Adrenal gland (tissue), 12 donors: ENCODE results near the gene VGLL3. TPM values are rescaled to one million over a fixed set of nuclear protein-coding genes. Genes with fewer than 3 reads are reported as not detected.

Experiments
- DNase-seq, 7 donors: peaks; one replicate each; pipeline ENCODE4 v3.0.0-alpha.2; 2019 to 2020
- H3K27ac ChIP-seq, 5 donors: fragments of 200-600 bp; sonication (generic) in 4 of 5; 1 replicate in 3 of 5; 2 replicates in 2 of 5; pipeline versions ENCODE4 v1.5.1 to v1.8.0; 2016 to 2020; ENCODE audit warnings: mild to moderate bottlenecking in 1 of 5
- H3K27me3 ChIP-seq: fragments of 200-600 bp; 2 replicates; pipeline ENCODE4 v1.8.0; 2021
- H3K36me3 ChIP-seq, 2 donors: fragments of 200-600 bp; replicated peaks in 1 of 2; 1 replicate in 1 of 2; 2 replicates in 1 of 2; pipeline versions ENCODE4 v1.5.1 to v1.8.0; 2018 to 2022
- H3K4me1 ChIP-seq, 2 donors: fragments of 200-600 bp; replicated peaks in 1 of 2; 1 replicate in 1 of 2; 2 replicates in 1 of 2; pipeline versions ENCODE4 v1.5.1 to v1.8.0; 2018 to 2021
- H3K4me3 ChIP-seq, 4 donors: fragments of 200-600 bp; sonication (generic) in 3 of 4; one replicate each; pipeline ENCODE4 v1.5.1; 2016 to 2018
- H3K9me3 ChIP-seq, 3 donors: fragments of 200-600 bp; sonication (generic) in 1 of 3; replicated peaks in 1 of 3; 1 replicate in 2 of 3; 2 replicates in 1 of 3; pipeline versions ENCODE4 v1.5.1 to v1.8.0; 2016 to 2021
- POLR2A ChIP-seq, 2 donors: fragments of 450-650 bp; IDR thresholded peaks; one replicate each; pipeline ENCODE4 v1.6.1; 2017; ENCODE audit warnings: antibody characterized with exemption in 2 of 2, mild to moderate bottlenecking in 2 of 2, moderate library complexity in 1 of 2
- WGBS, 4 donors: extraction: QIAGEN DNeasy Blood & Tissue Kit in 2 of 4; methylation state at CpG; one replicate each; pipeline versions ENCODE4 v1.1.5 to v1.1.7; 2013 to 2017; 5-methylcytosine and 5-hydroxymethylcytosine counted together
- intact Hi-C, 2 donors: fragments of 100-400 bp; cut with DNase I; formaldehyde crosslinking; loops; one replicate each; pipeline versions ENCODE4 v1.14.1 to v1.15.0; 2022 to 2023
- polyA plus RNA-seq, 3 donors: library from polyadenylated mRNA; stranded (reverse); fragments of 200-250 nt in 2 of 3; fragments of 350-450 nt in 1 of 3; fragmentation: Illumina TruSeq in 1 of 3; extraction: RNeasy Lipid Tissue Mini Kit (QIAGEN cat#74804) in 1 of 3; gene quantifications; one replicate each; pipeline ENCODE4 v1.2.3, GENCODE V29; 2013 to 2014
- total RNA-seq, 9 donors: library from RNA; depleted of rRNA in 4 of 9; stranded (reverse); fragments of >200 nt in 4 of 9; fragments of 120-200 nt in 1 of 9; fragmentation: NEBNext Ultra II Directional in 1 of 9; extraction: Animal tissue kit (Norgen Biotek cat#: 25700) in 1 of 9; gene quantifications; one replicate each; pipeline versions ENCODE4 v1.1.0 to v1.2.4, GENCODE V29; 2013 to 2023
- TF ChIP-seq, protein P1 (sequence below), 6 experiments: fragments of 450-650 bp in 4 of 6; fragments of 200-600 bp in 2 of 6; sonication (generic) in 1 of 6; IDR thresholded peaks; 1 replicate in 5 of 6; 2 replicates in 1 of 6; pipeline versions ENCODE4 v1.5.1 to v1.8.0; 2016 to 2021; ENCODE audit warnings: antibody characterized with exemption in 6 of 6, mild to moderate bottlenecking in 2 of 6, moderate library complexity in 1 of 6
- donor health status: healthy with polysubstance abuse.
- donor health status: Bipolar disorder and iron deficiency.
- donor health status: DM: yes; HTN: yes; CAD: no.
- donor health status: DM: no; HTN: no; CAD: no.
- donor health status: DM: no; HTN: no; CAD: no.
- donor health status: DM: yes; HTN: yes; CAD: no.

Gene VGLL3
- total and polyA plus RNA-seq, 12 donors, result 1.3 to 20.5 (median 3.9) TPM

GRCh38 chr3:86986671-86987420, 4.1 kb downstream of the VGLL3 start:
- DNase-seq, result no peak
- Histone ChIP-seq H3K27ac (peak overlapping the region in 2 of 5 donors; percentile 13 to 32), H3K4me1 (no peaks in the 10 kb centered on the region), H3K4me3 (no peak overlapping the region), H3K36me3 (no peaks in the 10 kb centered on the region), H3K9me3 (no peaks in the 10 kb centered on the region), H3K27me3 (peaks cover 16% of the 10 kb centered on the region)
- intact Hi-C loops, result no loop called here
- TF ChIP-seq, protein P1, sequence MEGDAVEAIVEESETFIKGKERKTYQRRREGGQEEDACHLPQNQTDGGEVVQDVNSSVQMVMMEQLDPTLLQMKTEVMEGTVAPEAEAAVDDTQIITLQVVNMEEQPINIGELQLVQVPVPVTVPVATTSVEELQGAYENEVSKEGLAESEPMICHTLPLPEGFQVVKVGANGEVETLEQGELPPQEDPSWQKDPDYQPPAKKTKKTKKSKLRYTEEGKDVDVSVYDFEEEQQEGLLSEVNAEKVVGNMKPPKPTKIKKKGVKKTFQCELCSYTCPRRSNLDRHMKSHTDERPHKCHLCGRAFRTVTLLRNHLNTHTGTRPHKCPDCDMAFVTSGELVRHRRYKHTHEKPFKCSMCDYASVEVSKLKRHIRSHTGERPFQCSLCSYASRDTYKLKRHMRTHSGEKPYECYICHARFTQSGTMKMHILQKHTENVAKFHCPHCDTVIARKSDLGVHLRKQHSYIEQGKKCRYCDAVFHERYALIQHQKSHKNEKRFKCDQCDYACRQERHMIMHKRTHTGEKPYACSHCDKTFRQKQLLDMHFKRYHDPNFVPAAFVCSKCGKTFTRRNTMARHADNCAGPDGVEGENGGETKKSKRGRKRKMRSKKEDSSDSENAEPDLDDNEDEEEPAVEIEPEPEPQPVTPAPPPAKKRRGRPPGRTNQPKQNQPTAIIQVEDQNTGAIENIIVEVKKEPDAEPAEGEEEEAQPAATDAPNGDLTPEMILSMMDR (IDR thresholded peaks at IDR 0.05), result no peak
- TF ChIP-seq POLR2A (IDR thresholded peaks at IDR 0.05), result no peak
- 48 to 55% (median 53%) methylated on average over 6 of the region's 6 CpGs for WGBS, 4 donors

- H3K9me3 ChIP-seq, result no peaks in the 10 kb centered on the region
- WGBS, 4 donors, result 48 to 67% (median 61%) methylated on average over 2 of the region's 2 CpGs
- H3K4me1 ChIP-seq, result no peaks in the 10 kb centered on the region
- TF ChIP-seq POLR2A (IDR thresholded peaks at IDR 0.05), result no peak
- TF ChIP-seq, protein P1 (IDR thresholded peaks at IDR 0.05), result no peak
- H3K4me3 ChIP-seq, result no peak overlapping the region
- H3K27me3 ChIP-seq, result peaks cover 14% of the 10 kb centered on the region
- DNase-seq, result no peak
- peak overlapping the region in 1 of 5 donors; percentile 12 for H3K27ac ChIP-seq
- no peaks in the 10 kb centered on the region for H3K36me3 ChIP-seq
- intact Hi-C loops, result no loop called here
These were observed 5.6 kb downstream of the VGLL3 start for GRCh38 chr3:86985181-86985826.

- intact Hi-C loops, result no loop called here
- no peaks in the 10 kb centered on the region for H3K4me1 ChIP-seq
- DNase-seq, result no peak
- H3K27me3 ChIP-seq, result peaks cover 6% of the 10 kb centered on the region
- peak overlapping the region in 1 of 5 donors; percentile 52 for H3K27ac ChIP-seq
- WGBS, 4 donors, result 60 to 83% (median 68%) methylated on average over 2 of the region's 2 CpGs
- H3K36me3 ChIP-seq, result no peaks in the 10 kb centered on the region
- H3K4me3 ChIP-seq, result no peak overlapping the region
- no peak for TF ChIP-seq POLR2A (IDR thresholded peaks at IDR 0.05)
- TF ChIP-seq, protein P1 (IDR thresholded peaks at IDR 0.05), result no peak
- H3K9me3 ChIP-seq, result no peaks in the 10 kb centered on the region
These were observed 6.7 kb downstream of the VGLL3 start for GRCh38 chr3:86984271-86984670.

DNA sequence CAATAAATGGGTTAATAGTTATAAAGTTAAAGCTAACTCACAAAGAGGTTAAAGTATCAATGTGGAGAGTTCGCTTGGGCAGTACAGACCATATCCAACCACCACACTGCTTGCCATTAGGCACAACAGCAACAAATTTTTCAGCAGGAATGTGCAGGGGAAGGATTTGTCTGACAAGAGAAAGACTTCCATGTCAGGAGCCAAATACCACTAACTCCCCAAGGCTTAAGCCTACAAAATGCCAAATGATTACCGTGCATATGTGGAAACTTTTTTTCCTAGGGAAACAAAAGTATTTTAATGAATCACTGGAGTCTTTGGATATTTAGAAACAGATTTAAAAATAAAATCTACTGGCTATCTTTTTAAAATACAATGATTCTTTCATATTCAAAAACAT, 8.1 kb downstream of the VGLL3 start:
- Histone ChIP-seq H3K4me1 (no peaks in the 10 kb centered on the region), H3K36me3 (no peaks in the 10 kb centered on the region), H3K27me3 (peaks cover 1% of the 10 kb centered on the region), H3K4me3 (no peak overlapping the region), H3K27ac (peak overlapping the region in 1 of 5 donors; percentile 38), H3K9me3 (no peaks in the 10 kb centered on the region)
- TF ChIP-seq, protein P1 (IDR thresholded peaks at IDR 0.05), result no peak
- TF ChIP-seq POLR2A (IDR thresholded peaks at IDR 0.05), result no peak
- intact Hi-C loops, result no loop called here
- 54 to 70% (median 56%) methylated on average over 2 of the region's 2 CpGs for WGBS, 4 donors
- DNase-seq, result no peak
